ENCODE data around the gene TREH.

The TREH gene

GRCh38 chr11:118645066-118645715 is 34.3 kb downstream of the TREH start:
- no peak overlapping the region for H3K9ac ChIP-seq (ENCODE audit: low read length in 2 of 2)
- H3K9me3 ChIP-seq (ENCODE audit: control insufficient read depth in 2 of 2, low read length in 2 of 2) = no peaks in the 10 kb centered on the region

GRCh38 chr11:118644496-118644895 is 35.0 kb downstream of the TREH start:
- no peaks in the 10 kb centered on the region for H3K27me3 ChIP-seq (ENCODE audit: control insufficient read depth in 1 of 2, insufficient read depth in 2 of 2, low read length in 2 of 2)
- H3K4me1 ChIP-seq (ENCODE audit: control insufficient read depth, insufficient read depth, low read length) = peaks cover 18% of the 10 kb centered on the region
- no peaks in the 10 kb centered on the region for H3K9me3 ChIP-seq (ENCODE audit: control insufficient read depth in 2 of 2, low read length in 2 of 2)
- H3K4me3 ChIP-seq (ENCODE audit: low read length in 2 of 2) = no peak overlapping the region
- no peak overlapping the region for H3K9ac ChIP-seq (ENCODE audit: low read length in 2 of 2)
- no peak overlapping the region for H3K27ac ChIP-seq (ENCODE audit: low read length)
- peaks cover 59 to 70% of the 10 kb centered on the region in 2 donors for H3K36me3 ChIP-seq (ENCODE audit: control insufficient read depth in 2 of 2, insufficient read depth in 2 of 2, low read length in 2 of 2)

More at GRCh38 chr11:118645066-118645715, 34.3 kb downstream of the TREH start:
- H3K4me3 ChIP-seq (ENCODE audit: low read length in 2 of 2) = no peak overlapping the region
- peaks cover 13% of the 10 kb centered on the region for H3K4me1 ChIP-seq (ENCODE audit: control insufficient read depth, insufficient read depth, low read length)
- H3K27me3 ChIP-seq (ENCODE audit: control insufficient read depth in 1 of 2, insufficient read depth in 2 of 2, low read length in 2 of 2) = no peaks in the 10 kb centered on the region
- H3K27ac ChIP-seq (ENCODE audit: low read length) = no peak overlapping the region
- peaks cover 63 to 72% of the 10 kb centered on the region in 2 donors for H3K36me3 ChIP-seq (ENCODE audit: control insufficient read depth in 2 of 2, insufficient read depth in 2 of 2, low read length in 2 of 2)

GRCh38 chr11:118643995-118644345 is 35.5 kb downstream of the TREH start:
- Histone ChIP-seq H3K9me3 (ENCODE audit: control insufficient read depth in 2 of 2, low read length in 2 of 2) (no peaks in the 10 kb centered on the region), H3K4me3 (ENCODE audit: low read length in 2 of 2) (no peak overlapping the region), H3K36me3 (ENCODE audit: control insufficient read depth in 2 of 2, insufficient read depth in 2 of 2, low read length in 2 of 2) (peaks cover 58 to 71% of the 10 kb centered on the region in 2 donors), H3K27ac (ENCODE audit: low read length) (no peak overlapping the region), H3K9ac (ENCODE audit: low read length in 2 of 2) (no peak overlapping the region), H3K27me3 (ENCODE audit: control insufficient read depth in 1 of 2, insufficient read depth in 2 of 2, low read length in 2 of 2) (no peaks in the 10 kb centered on the region), H3K4me1 (ENCODE audit: control insufficient read depth, insufficient read depth, low read length) (peaks cover 18% of the 10 kb centered on the region)

GRCh38 chr11:118643142-118643994 is 36.1 kb downstream of the TREH start:
- Histone ChIP-seq H3K4me1 (ENCODE audit: control insufficient read depth, insufficient read depth, low read length) (peaks cover 18% of the 10 kb centered on the region), H3K27ac (ENCODE audit: low read length) (peak overlapping the region; percentile 18), H3K27me3 (ENCODE audit: control insufficient read depth in 1 of 2, insufficient read depth in 2 of 2, low read length in 2 of 2) (no peaks in the 10 kb centered on the region), H3K36me3 (ENCODE audit: control insufficient read depth in 2 of 2, insufficient read depth in 2 of 2, low read length in 2 of 2) (peaks cover 54 to 70% of the 10 kb centered on the region in 2 donors), H3K9ac (ENCODE audit: low read length in 2 of 2) (peak overlapping the region in 1 of 2 donors; percentile 42), H3K9me3 (ENCODE audit: control insufficient read depth in 2 of 2, low read length in 2 of 2) (no peaks in the 10 kb centered on the region), H3K4me3 (ENCODE audit: low read length in 2 of 2) (no peak overlapping the region)

GRCh38 chr11:118641397-118642019 is 37.9 kb downstream of the TREH start:
- Histone ChIP-seq H3K36me3 (ENCODE audit: control insufficient read depth in 2 of 2, insufficient read depth in 2 of 2, low read length in 2 of 2) (peaks cover 50 to 70% of the 10 kb centered on the region in 2 donors), H3K9me3 (ENCODE audit: control insufficient read depth in 2 of 2, low read length in 2 of 2) (no peaks in the 10 kb centered on the region), H3K4me1 (ENCODE audit: control insufficient read depth, insufficient read depth, low read length) (peaks cover 16% of the 10 kb centered on the region), H3K9ac (ENCODE audit: low read length in 2 of 2) (peak overlapping the region in 1 of 2 donors; percentile 49), H3K27me3 (ENCODE audit: control insufficient read depth in 1 of 2, insufficient read depth in 2 of 2, low read length in 2 of 2) (no peaks in the 10 kb centered on the region), H3K4me3 (ENCODE audit: low read length in 2 of 2) (no peak overlapping the region), H3K27ac (ENCODE audit: low read length) (no peak overlapping the region)

- Histone ChIP-seq H3K9ac (ENCODE audit: low read length in 2 of 2) (peak overlapping the region in 1 of 2 donors; percentile 49), H3K9me3 (ENCODE audit: control insufficient read depth in 2 of 2, low read length in 2 of 2) (no peaks in the 10 kb centered on the region), H3K27me3 (ENCODE audit: control insufficient read depth in 1 of 2, insufficient read depth in 2 of 2, low read length in 2 of 2) (no peaks in the 10 kb centered on the region), H3K4me3 (ENCODE audit: low read length in 2 of 2) (no peak overlapping the region), H3K27ac (ENCODE audit: low read length) (no peak overlapping the region), H3K36me3 (ENCODE audit: control insufficient read depth in 2 of 2, insufficient read depth in 2 of 2, low read length in 2 of 2) (peaks cover 53 to 68% of the 10 kb centered on the region in 2 donors), H3K4me1 (ENCODE audit: control insufficient read depth, insufficient read depth, low read length) (peaks cover 25% of the 10 kb centered on the region)
These were observed 38.9 kb downstream of the TREH start for GRCh38 chr11:118640332-118641154.

- H3K27me3 ChIP-seq (ENCODE audit: control insufficient read depth in 1 of 2, insufficient read depth in 2 of 2, low read length in 2 of 2) = no peaks in the 10 kb centered on the region
- no peak overlapping the region for H3K27ac ChIP-seq (ENCODE audit: low read length)
- peaks cover 31% of the 10 kb centered on the region for H3K4me1 ChIP-seq (ENCODE audit: control insufficient read depth, insufficient read depth, low read length)
- no peaks in the 10 kb centered on the region for H3K9me3 ChIP-seq (ENCODE audit: control insufficient read depth in 2 of 2, low read length in 2 of 2)
- no peak overlapping the region for H3K9ac ChIP-seq (ENCODE audit: low read length in 2 of 2)
- no peak overlapping the region for H3K4me3 ChIP-seq (ENCODE audit: low read length in 2 of 2)
- peaks cover 49 to 62% of the 10 kb centered on the region in 2 donors for H3K36me3 ChIP-seq (ENCODE audit: control insufficient read depth in 2 of 2, insufficient read depth in 2 of 2, low read length in 2 of 2)
These were observed 39.6 kb downstream of the TREH start for GRCh38 chr11:118639899-118640298.

GRCh38 chr11:118638726-118639125 is 40.7 kb downstream of the TREH start:
- H3K4me3 ChIP-seq (ENCODE audit: low read length in 2 of 2) = no peak overlapping the region
- H3K4me1 ChIP-seq (ENCODE audit: control insufficient read depth, insufficient read depth, low read length) = peaks cover 42% of the 10 kb centered on the region
- no peaks in the 10 kb centered on the region for H3K27me3 ChIP-seq (ENCODE audit: control insufficient read depth in 1 of 2, insufficient read depth in 2 of 2, low read length in 2 of 2)
- no peak overlapping the region for H3K27ac ChIP-seq (ENCODE audit: low read length)
- peaks cover 38 to 51% of the 10 kb centered on the region in 2 donors for H3K36me3 ChIP-seq (ENCODE audit: control insufficient read depth in 2 of 2, insufficient read depth in 2 of 2, low read length in 2 of 2)
- H3K9ac ChIP-seq (ENCODE audit: low read length in 2 of 2) = no peak overlapping the region
- no peaks in the 10 kb centered on the region for H3K9me3 ChIP-seq (ENCODE audit: control insufficient read depth in 2 of 2, low read length in 2 of 2)

- H3K27ac ChIP-seq (ENCODE audit: low read length) = peak overlapping the region; percentile 11
- H3K9ac ChIP-seq (ENCODE audit: low read length in 2 of 2) = no peak overlapping the region
- H3K4me1 ChIP-seq (ENCODE audit: control insufficient read depth, insufficient read depth, low read length) = peaks cover 56% of the 10 kb centered on the region
- H3K27me3 ChIP-seq (ENCODE audit: control insufficient read depth in 1 of 2, insufficient read depth in 2 of 2, low read length in 2 of 2) = no peaks in the 10 kb centered on the region
- no peaks in the 10 kb centered on the region for H3K9me3 ChIP-seq (ENCODE audit: control insufficient read depth in 2 of 2, low read length in 2 of 2)
- peaks cover 23 to 39% of the 10 kb centered on the region in 2 donors for H3K36me3 ChIP-seq (ENCODE audit: control insufficient read depth in 2 of 2, insufficient read depth in 2 of 2, low read length in 2 of 2)
- no peak overlapping the region for H3K4me3 ChIP-seq (ENCODE audit: low read length in 2 of 2)
These were observed 42.7 kb downstream of the TREH start for GRCh38 chr11:118636569-118637290.
